IMR-90 (cell line): Measurements from ENCODE around the gene MARS1. TPM values are rescaled to one million over a fixed set of nuclear protein-coding genes. Genes with fewer than 3 reads are reported as not detected.

ENCODE experiments used
- ATAC-seq: fragments of 200-7000 bp; cut with Tn5 transposase; 2 replicates; pipeline ENCODE4 v1.9.1; 2020; ENCODE audit warnings: low read depth, mild to moderate bottlenecking, moderate library complexity
- BruUV-seq: library from RNA; stranded (reverse); fragments of 400-500 nt; replicated peaks from 2 replicates; lab custom pipeline; 2021; lab: Mats Ljungman, UMichigan
- CTCF ChIA-PET: fragments of 300-600 bp; formaldehyde crosslinking; extraction: SDS; loops from one replicate; lab custom pipeline; 2021; ENCODE audit warnings: antibody characterized with exemption; lab: Yijun Ruan, JAX
- POLR2A ChIA-PET: fragments of 300-600 bp; sonication (Branson Sonifier 250); formaldehyde crosslinking; loops from one replicate; lab custom pipeline; 2022; ENCODE audit warnings: antibody characterized with exemption; ENCODE audit not compliant: unreplicated experiment; lab: Charles Lee
- DNase-seq: peaks from one replicate; pipeline ENCODE4 v3.0.0; 2013
- H2AFZ ChIP-seq: replicated peaks from 2 replicates; pipeline ENCODE3; 2013; ENCODE audit warnings: low read length, mild to moderate bottlenecking; ENCODE audit not compliant: poor library complexity
- H2AK5ac ChIP-seq: 2 replicates; pipeline ENCODE4 v1.6.1; 2013; ENCODE audit warnings: low read depth, low read length, inconsistent platforms
- H2AK9ac ChIP-seq: replicated peaks from 2 replicates; pipeline ENCODE3; 2013; ENCODE audit warnings: mild to moderate bottlenecking, low read depth, low read length, moderate library complexity; ENCODE audit not compliant: poor library complexity
- H2BK120ac ChIP-seq: 2 replicates; pipeline ENCODE4 v1.6.1; 2013; ENCODE audit warnings: low read depth, low read length, inconsistent platforms
- H2BK15ac ChIP-seq: 3 replicates; pipeline ENCODE4 v1.6.1; 2013; ENCODE audit warnings: low read depth, low read length, inconsistent platforms
- H2BK20ac ChIP-seq: 2 replicates; pipeline ENCODE4 v1.6.1; 2013; ENCODE audit warnings: low read depth, mild to moderate bottlenecking, inconsistent platforms, low read length, moderate library complexity
- H2BK5ac ChIP-seq: 2 replicates; pipeline ENCODE4 v1.6.1; 2013; ENCODE audit warnings: mild to moderate bottlenecking, low read depth, low read length, inconsistent platforms; ENCODE audit not compliant: poor library complexity, severe bottlenecking
- H3K14ac ChIP-seq: replicated peaks from 2 replicates; pipeline ENCODE4 v1.6.1; 2013; ENCODE audit warnings: low read depth, low read length, inconsistent platforms
- H3K18ac ChIP-seq: 2 replicates; pipeline ENCODE4 v1.6.1; 2013; ENCODE audit warnings: low read depth, low read length, control low read depth
- H3K23ac ChIP-seq: 2 replicates; pipeline ENCODE4 v1.6.1; 2013; ENCODE audit warnings: low read depth, low read length, inconsistent platforms
- H3K27ac ChIP-seq: 2 replicates; pipeline ENCODE4 v1.5.1; 2013; ENCODE audit warnings: mild to moderate bottlenecking, control low read depth, low read length; ENCODE audit not compliant: insufficient read depth
- H3K27me3 ChIP-seq: 2 replicates; pipeline ENCODE4 v1.6.1; 2013; ENCODE audit warnings: low read length; ENCODE audit not compliant: control insufficient read depth, insufficient read depth
- H3K36me3 ChIP-seq: 2 replicates; pipeline ENCODE4 v1.6.1; 2013; ENCODE audit warnings: low read length, mixed read lengths; ENCODE audit not compliant: control insufficient read depth, insufficient read depth
- H3K4ac ChIP-seq: 2 replicates; pipeline ENCODE4 v1.6.1; 2013; ENCODE audit warnings: low read depth, low read length, inconsistent platforms
- H3K4me1 ChIP-seq: 2 replicates; pipeline ENCODE4 v1.6.1; 2013; ENCODE audit warnings: low read length, mixed read lengths; ENCODE audit not compliant: control insufficient read depth, insufficient read depth
- H3K4me2 ChIP-seq: 2 replicates; pipeline ENCODE4 v1.6.1; 2013; ENCODE audit warnings: low read depth, mild to moderate bottlenecking, control low read depth, low read length, moderate library complexity
- H3K4me3 ChIP-seq: 2 replicates; pipeline ENCODE4 v1.5.1; 2013; ENCODE audit warnings: low read depth, mild to moderate bottlenecking, control low read depth, low read length, moderate library complexity; ENCODE audit not compliant: insufficient read depth
- H3K56ac ChIP-seq: 2 replicates; pipeline ENCODE4 v1.6.1; 2013; ENCODE audit warnings: low read length, inconsistent platforms; ENCODE audit not compliant: insufficient read depth; ENCODE audit errors: extremely low read depth
- H3K79me1 ChIP-seq, 2 experiments: 2 replicates each; pipeline ENCODE4 v1.6.1; 2013; ENCODE audit warnings: low read length in 2 of 2, inconsistent platforms in 1 of 2, low read depth in 1 of 2
- H3K9ac ChIP-seq: 2 replicates; pipeline ENCODE4 v1.6.1; 2013; ENCODE audit warnings: low read depth, low read length, control low read depth
- H3K9me1 ChIP-seq: 2 replicates; pipeline ENCODE4 v1.6.1; 2013; ENCODE audit warnings: low read length, inconsistent platforms; ENCODE audit not compliant: insufficient read depth
- H3K9me3 ChIP-seq: 2 replicates; pipeline ENCODE4 v1.6.1; 2013; ENCODE audit warnings: low read length; ENCODE audit not compliant: control insufficient read depth, insufficient read depth
- H4K20me1 ChIP-seq: 2 replicates; pipeline ENCODE4 v1.6.1; 2013; ENCODE audit warnings: low read length, inconsistent platforms; ENCODE audit not compliant: insufficient read depth
- H4K5ac ChIP-seq: 2 replicates; pipeline ENCODE4 v1.6.1; 2013; ENCODE audit warnings: mild to moderate bottlenecking, low read depth, low read length, control low read depth
- H4K8ac ChIP-seq, 2 experiments: 2 replicates each; pipeline ENCODE4 v1.6.1; 2013; ENCODE audit warnings: low read depth in 2 of 2, low read length in 2 of 2, control low read depth in 1 of 2, inconsistent platforms in 1 of 2
- H4K91ac ChIP-seq: 2 replicates; pipeline ENCODE4 v1.6.1; 2013; ENCODE audit warnings: low read depth, low read length, inconsistent platforms; ENCODE audit not compliant: insufficient read depth
- BHLHE40 ChIP-seq: fragments of 150-350 bp; IDR thresholded peaks from 2 replicates; pipeline ENCODE4 v1.6.1; 2016; ENCODE audit warnings: mild to moderate bottlenecking, low read depth, low read length
- CHD1 ChIP-seq: IDR thresholded peaks from 2 replicates; pipeline ENCODE4 v1.6.1; 2012; ENCODE audit warnings: low read depth, low read length, improper control_type of control experiment
- ELK1 ChIP-seq: fragments of 150-350 bp; IDR thresholded peaks from 2 replicates; pipeline ENCODE4 v1.6.1; 2016; ENCODE audit warnings: low read depth, mild to moderate bottlenecking, low read length, moderate library complexity, borderline replicate concordance
- FOS ChIP-seq: fragments of 150-350 bp; IDR thresholded peaks from 2 replicates; pipeline ENCODE4 v1.6.1; 2016; ENCODE audit warnings: low read depth, low read length
- MAFK ChIP-seq: IDR thresholded peaks from 2 replicates; pipeline ENCODE4 v1.6.1; 2012; ENCODE audit warnings: low read depth, low read length, improper control_type of control experiment
- MAZ ChIP-seq: IDR thresholded peaks from 2 replicates; pipeline ENCODE4 v1.6.1; 2012; ENCODE audit warnings: low read depth, mild to moderate bottlenecking, low read length, improper control_type of control experiment, moderate library complexity, borderline replicate concordance
- MXI1 ChIP-seq: IDR thresholded peaks from 2 replicates; pipeline ENCODE4 v1.6.1; 2012; ENCODE audit warnings: low read depth, mild to moderate bottlenecking, low read length, moderate library complexity, borderline replicate concordance
- POLR2A ChIP-seq: IDR thresholded peaks from 2 replicates; pipeline ENCODE4 v1.6.1; 2012; ENCODE audit warnings: mild to moderate bottlenecking, low read depth, low read length
- RAD21 ChIP-seq: IDR thresholded peaks from 2 replicates; pipeline ENCODE4 v1.6.1; 2012; ENCODE audit warnings: low read length, improper control_type of control experiment
- RCOR1 ChIP-seq: IDR thresholded peaks from 2 replicates; pipeline ENCODE4 v1.6.1; 2012; ENCODE audit warnings: mild to moderate bottlenecking, low read length, improper control_type of control experiment; ENCODE audit not compliant: insufficient replicate concordance
- WGBS, 2 experiments: methylation state at CpG; one replicate each; pipeline versions ENCODE4 v1.1.5 to v1.1.7; 2013; ENCODE audit warnings: missing lambda C conversion rate in 2 of 2; ENCODE audit not compliant: insufficient read length in 1 of 2; ENCODE audit errors: extremely low coverage in 2 of 2; 5-methylcytosine and 5-hydroxymethylcytosine counted together
- dilution Hi-C: fragments of 300-500 bp; cut with HindIII; formaldehyde crosslinking; loops from one replicate; pipeline ENCODE4 v1.14.3; 2018; ENCODE audit warnings: low sequenced_read_pairs; ENCODE audit not compliant: unreplicated experiment
- in situ Hi-C: fragments of 300-500 bp; cut with MboI; formaldehyde crosslinking; loops from 3 replicates; pipeline ENCODE4 v1.14.3; 2019; ENCODE audit warnings: low sequenced_read_pairs, inconsistent platforms, mixed read lengths
- intact Hi-C: fragments of 100-400 bp; cut with micrococcal nuclease; formaldehyde crosslinking; loops from 2 replicates; pipeline ENCODE4 v1.10.0; 2022
- polyA plus RNA-seq, 3 experiments: library from polyadenylated mRNA; depleted of rRNA; stranded (reverse); fragments of >200 nt; gene quantifications; 2 replicates each; pipeline ENCODE4 v1.2.3, GENCODE V29; 2012; ENCODE audit warnings: low replicate concordance in 1 of 3
- total RNA-seq: library from RNA; depleted of rRNA; stranded (reverse); fragments of >200 nt; gene quantifications from 2 replicates; pipeline ENCODE4 v1.2.3, GENCODE V29; 2012

MARS1 gene
- total and polyA plus RNA-seq, 2 of the 4 experiments (the other 2 are of a cell fraction): 156 to 164 TPM

GRCh38 chr12:57452181-57452936, 35.5 kb upstream of the MARS1 start:
- peak overlapping the region; percentile 82 for H2BK20ac ChIP-seq
- peak overlapping the region; percentile 87 for H4K91ac ChIP-seq
- ATAC-seq: peak; percentile 54
- ChIA-PET POLR2A (interaction anchor here (1.0 kb wide), 1 partner anchor 145 kb away, joined by 6 read pairs; no protein-coding TSS in a partner anchor), CTCF (interaction anchor here (0.5 to 2.5 kb wide), 24 partner anchors 8 to 949 kb away, joined by 3 to 42 read pairs (median 4); no protein-coding TSS in a partner anchor)
- peak overlapping the region; percentile 75 for H2AK5ac ChIP-seq
- H3K18ac ChIP-seq: peak overlapping the region; percentile 25
- H3K9ac ChIP-seq: no peak overlapping the region
- H2AFZ ChIP-seq: peak overlapping the region; percentile 76
- H3K23ac ChIP-seq: peak overlapping the region; percentile 10; the same call in 1 of the 2 replicates
- intact Hi-C loops: loop anchor here (5.0 kb wide), 1 partner anchor 80 kb away; no protein-coding TSS in a partner anchor
- H3K14ac ChIP-seq: peak overlapping the region; percentile 61
- peak overlapping the region; percentile 19; the same call in 1 of the 2 replicates for H4K5ac ChIP-seq
- H3K27me3 ChIP-seq: no peaks in the 10 kb centered on the region
- dilution Hi-C loops: no loop called here
- H3K4me2 ChIP-seq: peak overlapping the region; percentile 66
- no peaks in the 10 kb centered on the region for H4K20me1 ChIP-seq
- no TSS peak for BruUV-seq
- peak; percentile 97 for DNase-seq
- H2BK15ac ChIP-seq: peak overlapping the region; percentile 88; the same call in 1 of the 3 replicates
- peak overlapping the region; percentile 84 for H2BK120ac ChIP-seq
- H4K8ac ChIP-seq: peak overlapping the region; percentile 10 to 88; a peak in 2 of 4 replicates
- H3K4me3 ChIP-seq: no peak overlapping the region
- H2BK5ac ChIP-seq: peak overlapping the region; percentile 69
- TF ChIP-seq ELK1 (no peak), FOS (peak; percentile 72; the same call in 1 of the 2 replicates), RCOR1 (peak; percentile 79), RAD21 (peak; percentile 17; the same call in 1 of the 2 replicates), MAFK (no peak), POLR2A (peak; percentile 67), MXI1 (no peak), BHLHE40 (peak; percentile 44; the same call in 1 of the 2 replicates), MAZ (peak; percentile 73; the same call in 1 of the 2 replicates), CHD1 (no peak)
- H3K56ac ChIP-seq: peak overlapping the region; percentile 5; the same call in 1 of the 2 replicates
- peak overlapping the region; percentile 76 for H3K4ac ChIP-seq
- H3K9me1 ChIP-seq: peaks cover 28% of the 10 kb centered on the region
- peak overlapping the region; percentile 53 for H3K27ac ChIP-seq
- H3K79me1 ChIP-seq: peaks cover 0 to 10% of the 10 kb centered on the region in 2 experiments; a peak in 1 of 4 replicates
- in situ Hi-C loops: loop anchor here (5.0 kb wide), 2 partner anchors 140 to 185 kb away; no protein-coding TSS in a partner anchor
- peaks cover 33% of the 10 kb centered on the region for H3K4me1 ChIP-seq
- no peaks in the 10 kb centered on the region for H3K36me3 ChIP-seq
- WGBS, 2 experiments: 13% methylated on average over 2 of the region's 9 CpGs; no CpG with 5 or more reads in 1 of the 2 experiments
- H2AK9ac ChIP-seq: peak overlapping the region; percentile 71
- H3K9me3 ChIP-seq: no peaks in the 10 kb centered on the region
